MM.1S (cell line): ENCODE data around the gene HLA-DQA2.

Experiments used
- DNase-seq: peaks from one replicate; pipeline ENCODE4 v3.0.0-alpha.2; 2015
- H2AFZ ChIP-seq: fragments of 300-600 bp; sonication (generic); 2 replicates; pipeline ENCODE4 v1.6.0; 2016; ENCODE audit warnings: antibody characterized with exemption, low read length
- H3F3A ChIP-seq: fragments of 300-600 bp; sonication (generic); 2 replicates; pipeline ENCODE4 v1.6.1; 2016; ENCODE audit warnings: mild to moderate bottlenecking, antibody characterized with exemption, low read length, moderate library complexity, mixed read lengths; ENCODE audit not compliant: insufficient read depth
- H3K27ac ChIP-seq: fragments of 300-600 bp; sonication (generic); 2 replicates; pipeline ENCODE4 v1.5.1; 2016; ENCODE audit warnings: mild to moderate bottlenecking, low read length
- H3K27me3 ChIP-seq: fragments of 300-600 bp; sonication (generic); replicated peaks from 2 replicates; pipeline ENCODE4 v1.6.0; 2016; ENCODE audit warnings: low read length; ENCODE audit not compliant: insufficient read depth
- H3K36me3 ChIP-seq: fragments of 300-600 bp; sonication (generic); replicated peaks from 2 replicates; pipeline ENCODE4 v1.6.1; 2016; ENCODE audit warnings: mild to moderate bottlenecking, low read length, mixed read lengths; ENCODE audit not compliant: insufficient read depth
- H3K4me1 ChIP-seq: fragments of 300-600 bp; sonication (generic); 2 replicates; pipeline ENCODE4 v1.6.1; 2016; ENCODE audit warnings: low read length, mixed read lengths
- H3K4me2 ChIP-seq: fragments of 300-600 bp; sonication (generic); 2 replicates; pipeline ENCODE4 v1.6.0; 2016; ENCODE audit warnings: low read depth, low read length
- H3K4me3 ChIP-seq: fragments of 300-600 bp; sonication (generic); 2 replicates; pipeline ENCODE4 v1.5.1; 2016; ENCODE audit warnings: low read length, mixed read lengths
- H3K79me2 ChIP-seq: fragments of 300-600 bp; sonication (generic); 2 replicates; pipeline ENCODE4 v1.6.1; 2016; ENCODE audit warnings: mixed run types, low read length, mixed read lengths
- H3K9ac ChIP-seq: fragments of 300-600 bp; sonication (generic); 2 replicates; pipeline ENCODE4 v1.6.1; 2016; ENCODE audit warnings: low read length, mixed read lengths
- H3K9me2 ChIP-seq: fragments of 300-600 bp; sonication (generic); replicated peaks from 2 replicates; pipeline ENCODE4 v1.6.1; 2016; ENCODE audit warnings: mild to moderate bottlenecking, low read length, mixed read lengths; ENCODE audit not compliant: insufficient read depth
- H3K9me3 ChIP-seq: fragments of 300-600 bp; sonication (generic); replicated peaks from 2 replicates; pipeline ENCODE4 v1.6.1; 2016; ENCODE audit warnings: mild to moderate bottlenecking, low read length, mixed read lengths; ENCODE audit not compliant: insufficient read depth
- H4K20me1 ChIP-seq: fragments of 300-600 bp; sonication (generic); 2 replicates; pipeline ENCODE4 v1.6.1; 2016; ENCODE audit warnings: mild to moderate bottlenecking, low read length, moderate library complexity, mixed read lengths; ENCODE audit not compliant: insufficient read depth
- EZH2 ChIP-seq: fragments of 300-600 bp; sonication (generic); optimal IDR thresholded peaks from 2 replicates; pipeline ENCODE3; 2017; ENCODE audit warnings: low read depth, mild to moderate bottlenecking, antibody characterized with exemption, low read length, mixed read lengths
- EZH2phosphoT487 ChIP-seq: fragments of 300-600 bp; sonication (generic); IDR thresholded peaks from 2 replicates; pipeline ENCODE4 v1.6.1; 2018; ENCODE audit warnings: antibody characterized with exemption, low read length
- TF ChIP-seq, protein P1 (sequence below): fragments of 300-600 bp; sonication (generic); IDR thresholded peaks from 2 replicates; pipeline ENCODE4 v1.5.1; 2016; ENCODE audit warnings: antibody characterized with exemption, low read length, mixed read lengths

The HLA-DQA2 gene

GRCh38 chr6:32794510-32794909 lies 53.3 kb downstream of the HLA-DQA2 start:
- H3K27ac ChIP-seq: no peak overlapping the region
- no peaks in the 10 kb centered on the region for H3K4me1 ChIP-seq
- no peaks in the 10 kb centered on the region for H4K20me1 ChIP-seq
- no peak for DNase-seq
- no peak overlapping the region for H3K4me3 ChIP-seq
- H3K27me3 ChIP-seq: peaks cover 9% of the 10 kb centered on the region; the same call in 1 of the 2 replicates
- H3K9me2 ChIP-seq: no peaks in the 10 kb centered on the region
- H2AFZ ChIP-seq: no peak overlapping the region
- no peaks in the 10 kb centered on the region for H3F3A ChIP-seq
- H3K9ac ChIP-seq: no peak overlapping the region
- H3K79me2 ChIP-seq: no peaks in the 10 kb centered on the region
- H3K9me3 ChIP-seq: no peaks in the 10 kb centered on the region
- H3K36me3 ChIP-seq: no peaks in the 10 kb centered on the region
- TF ChIP-seq EZH2phosphoT487 (no peak), EZH2 (no peak)
- TF ChIP-seq, protein P1, sequence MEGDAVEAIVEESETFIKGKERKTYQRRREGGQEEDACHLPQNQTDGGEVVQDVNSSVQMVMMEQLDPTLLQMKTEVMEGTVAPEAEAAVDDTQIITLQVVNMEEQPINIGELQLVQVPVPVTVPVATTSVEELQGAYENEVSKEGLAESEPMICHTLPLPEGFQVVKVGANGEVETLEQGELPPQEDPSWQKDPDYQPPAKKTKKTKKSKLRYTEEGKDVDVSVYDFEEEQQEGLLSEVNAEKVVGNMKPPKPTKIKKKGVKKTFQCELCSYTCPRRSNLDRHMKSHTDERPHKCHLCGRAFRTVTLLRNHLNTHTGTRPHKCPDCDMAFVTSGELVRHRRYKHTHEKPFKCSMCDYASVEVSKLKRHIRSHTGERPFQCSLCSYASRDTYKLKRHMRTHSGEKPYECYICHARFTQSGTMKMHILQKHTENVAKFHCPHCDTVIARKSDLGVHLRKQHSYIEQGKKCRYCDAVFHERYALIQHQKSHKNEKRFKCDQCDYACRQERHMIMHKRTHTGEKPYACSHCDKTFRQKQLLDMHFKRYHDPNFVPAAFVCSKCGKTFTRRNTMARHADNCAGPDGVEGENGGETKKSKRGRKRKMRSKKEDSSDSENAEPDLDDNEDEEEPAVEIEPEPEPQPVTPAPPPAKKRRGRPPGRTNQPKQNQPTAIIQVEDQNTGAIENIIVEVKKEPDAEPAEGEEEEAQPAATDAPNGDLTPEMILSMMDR: no peak
- no peak overlapping the region for H3K4me2 ChIP-seq
